ENCODE results near the gene LAMA3.

LAMA3 gene

DNA sequence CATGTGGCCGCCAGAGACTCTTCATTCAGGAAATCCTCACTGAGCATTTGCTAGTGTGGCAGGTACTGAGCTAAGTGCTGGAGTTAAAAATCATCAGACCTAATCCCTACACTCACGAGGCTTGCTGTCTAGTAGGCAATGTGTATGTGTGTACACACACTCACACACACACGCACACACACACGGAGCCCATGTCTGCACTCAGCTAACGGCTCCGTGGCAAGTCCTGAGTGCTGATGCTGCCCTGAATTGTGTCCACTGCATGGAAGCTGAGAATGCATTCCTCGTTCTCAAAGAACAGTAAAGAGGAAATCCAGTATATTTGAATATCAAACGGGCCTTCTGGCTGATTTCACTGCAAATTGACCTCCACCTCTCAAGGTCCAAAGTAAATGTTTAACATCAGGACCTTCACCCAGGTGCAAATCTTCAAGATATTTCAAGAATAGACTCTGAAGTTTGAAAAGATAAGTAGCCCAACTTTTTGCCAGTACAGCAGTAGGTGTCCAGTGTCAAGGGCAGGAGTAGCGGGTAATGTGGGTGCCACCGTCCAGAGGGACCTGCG is 189.2 kb downstream of the LAMA3 start:
- Histone ChIP-seq H3K27me3 (ENCODE audit: control insufficient read depth, insufficient read depth, low read length) (no peaks in the 10 kb centered on the region), H3K4me3 (ENCODE audit: low read length) (no peak overlapping the region), H3K9ac (ENCODE audit: low read length) (no peak overlapping the region), H3K9me3 (ENCODE audit: control insufficient read depth, low read depth, low read length) (no peaks in the 10 kb centered on the region), H3K36me3 (ENCODE audit: control insufficient read depth, low read depth, low read length) (no peaks in the 10 kb centered on the region), H3K27ac (ENCODE audit: low read length) (no peak overlapping the region), H3K4me1 (ENCODE audit: control insufficient read depth, low read depth, low read length) (no peaks in the 10 kb centered on the region)

DNA sequence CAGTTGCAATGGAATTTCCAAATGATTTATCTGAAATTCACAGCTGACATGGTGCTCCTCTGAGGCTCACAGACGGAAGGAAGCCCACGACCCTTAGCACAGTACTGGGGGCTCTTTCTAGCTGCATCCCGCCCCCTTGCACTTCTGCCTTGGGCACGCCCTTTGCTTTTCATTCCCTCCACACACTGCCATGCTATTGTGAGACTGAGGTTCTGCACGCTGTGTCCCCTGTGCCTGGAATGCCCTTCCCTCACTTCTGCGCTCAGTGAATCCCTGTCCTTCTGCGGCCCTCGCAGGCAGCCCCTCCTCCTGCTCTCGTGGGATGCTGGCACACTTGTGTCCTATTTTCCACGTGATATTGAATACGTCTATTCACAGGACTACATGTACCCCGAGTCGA is 189.9 kb downstream of the LAMA3 start:
- no peak overlapping the region for H3K4me3 ChIP-seq (ENCODE audit: low read length)
- no peaks in the 10 kb centered on the region for H3K9me3 ChIP-seq (ENCODE audit: control insufficient read depth, low read depth, low read length)
- H3K4me1 ChIP-seq (ENCODE audit: control insufficient read depth, low read depth, low read length) = no peaks in the 10 kb centered on the region
- no peak overlapping the region for H3K27ac ChIP-seq (ENCODE audit: low read length)
- no peak overlapping the region for H3K9ac ChIP-seq (ENCODE audit: low read length)
- no peaks in the 10 kb centered on the region for H3K36me3 ChIP-seq (ENCODE audit: control insufficient read depth, low read depth, low read length)
- no peaks in the 10 kb centered on the region for H3K27me3 ChIP-seq (ENCODE audit: control insufficient read depth, insufficient read depth, low read length)

DNA sequence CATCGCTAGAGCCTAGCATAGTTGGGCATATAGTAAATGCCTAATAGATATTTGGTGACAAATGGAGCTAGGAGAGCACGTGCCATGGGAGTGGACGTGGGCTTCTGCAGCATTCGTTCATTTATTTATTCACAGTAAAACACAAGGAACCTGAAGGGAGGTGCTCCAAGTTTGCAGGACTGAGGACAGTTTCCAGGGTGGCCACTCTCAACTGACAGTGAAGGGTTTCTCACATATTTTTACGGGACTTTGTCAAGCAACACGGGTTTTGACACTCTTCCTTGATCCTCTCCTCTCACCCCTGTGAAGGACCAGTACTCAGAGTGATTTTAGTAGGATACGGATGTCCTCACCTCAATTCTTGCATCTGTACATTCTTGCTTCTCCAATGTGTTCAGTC is 190.3 kb downstream of the LAMA3 start:
- Histone ChIP-seq H3K4me1 (ENCODE audit: control insufficient read depth, low read depth, low read length) (peaks cover 2% of the 10 kb centered on the region), H3K9ac (ENCODE audit: low read length) (no peak overlapping the region), H3K27ac (ENCODE audit: low read length) (no peak overlapping the region), H3K4me3 (ENCODE audit: low read length) (no peak overlapping the region), H3K27me3 (ENCODE audit: control insufficient read depth, insufficient read depth, low read length) (no peaks in the 10 kb centered on the region), H3K9me3 (ENCODE audit: control insufficient read depth, low read depth, low read length) (no peaks in the 10 kb centered on the region), H3K36me3 (ENCODE audit: control insufficient read depth, low read depth, low read length) (no peaks in the 10 kb centered on the region)

DNA sequence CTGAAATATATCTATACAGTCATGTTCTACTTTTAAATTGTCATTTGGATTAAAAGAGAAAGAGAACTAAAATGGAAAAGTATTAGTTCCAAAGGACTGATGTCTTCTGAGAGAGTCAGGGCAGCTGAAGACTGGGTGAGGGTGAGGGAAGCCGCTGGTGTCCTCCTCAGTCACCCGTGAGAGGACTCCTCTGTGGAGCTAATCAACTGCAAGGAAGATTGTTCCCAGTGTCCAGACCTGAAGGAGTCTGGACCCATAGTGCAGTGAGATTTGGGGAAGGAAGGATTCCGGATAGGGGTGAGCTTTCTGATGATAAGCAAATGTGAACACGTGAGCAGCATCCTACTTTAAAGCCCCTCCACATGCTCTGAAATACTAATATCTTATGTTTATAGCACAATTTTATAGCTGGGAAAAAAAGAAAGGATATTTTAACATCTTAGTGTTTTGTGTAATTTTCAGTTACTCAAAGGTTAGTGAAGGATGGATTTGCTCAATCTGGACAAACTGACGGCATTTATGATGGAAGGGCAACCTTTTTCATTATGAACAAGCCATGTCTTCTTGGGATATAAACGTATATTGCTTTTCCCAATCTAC is 190.8 kb downstream of the LAMA3 start:
- H3K9ac ChIP-seq (ENCODE audit: low read length) = no peak overlapping the region
- no peak overlapping the region for H3K27ac ChIP-seq (ENCODE audit: low read length)
- H3K4me1 ChIP-seq (ENCODE audit: control insufficient read depth, low read depth, low read length) = peaks cover 5% of the 10 kb centered on the region
- no peaks in the 10 kb centered on the region for H3K36me3 ChIP-seq (ENCODE audit: control insufficient read depth, low read depth, low read length)
- H3K9me3 ChIP-seq (ENCODE audit: control insufficient read depth, low read depth, low read length) = no peaks in the 10 kb centered on the region
- H3K27me3 ChIP-seq (ENCODE audit: control insufficient read depth, insufficient read depth, low read length) = no peaks in the 10 kb centered on the region
- no peak overlapping the region for H3K4me3 ChIP-seq (ENCODE audit: low read length)

DNA sequence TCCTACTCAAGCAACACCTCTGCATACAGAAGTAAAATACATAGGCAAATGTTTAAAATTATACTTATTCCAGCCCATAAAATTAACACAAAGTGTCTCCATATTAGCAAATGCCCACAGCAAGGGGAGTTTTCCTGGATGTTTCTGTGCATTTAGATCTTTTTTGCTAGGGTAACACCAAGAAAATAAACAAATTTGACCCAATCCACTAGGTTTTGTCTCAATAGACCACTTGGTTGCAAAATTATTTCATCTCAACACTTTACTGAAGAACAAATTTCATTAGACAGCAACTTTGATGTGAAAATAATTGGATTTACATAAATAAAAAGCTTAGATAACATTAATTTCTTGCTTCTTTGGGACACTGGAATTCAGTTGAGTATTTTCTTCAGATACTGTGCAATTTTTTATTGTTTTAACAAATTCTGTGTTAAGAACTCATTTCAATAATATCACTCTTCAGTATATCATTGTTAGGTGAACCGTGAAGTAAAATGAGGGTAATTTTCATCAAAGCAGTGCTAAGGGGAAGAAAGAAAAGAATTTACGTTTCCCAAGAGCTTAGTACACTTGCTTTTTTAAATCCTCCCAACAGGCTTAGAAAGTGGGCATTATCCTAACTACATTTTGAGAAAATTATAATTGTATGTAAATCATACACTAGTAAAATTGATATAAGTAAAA is 191.8 kb downstream of the LAMA3 start:
- no peaks in the 10 kb centered on the region for H3K36me3 ChIP-seq (ENCODE audit: control insufficient read depth, low read depth, low read length)
- H3K27ac ChIP-seq (ENCODE audit: low read length) = no peak overlapping the region
- H3K27me3 ChIP-seq (ENCODE audit: control insufficient read depth, insufficient read depth, low read length) = no peaks in the 10 kb centered on the region
- H3K4me1 ChIP-seq (ENCODE audit: control insufficient read depth, low read depth, low read length) = peaks cover 5% of the 10 kb centered on the region
- no peaks in the 10 kb centered on the region for H3K9me3 ChIP-seq (ENCODE audit: control insufficient read depth, low read depth, low read length)
- no peak overlapping the region for H3K4me3 ChIP-seq (ENCODE audit: low read length)
- no peak overlapping the region for H3K9ac ChIP-seq (ENCODE audit: low read length)

DNA sequence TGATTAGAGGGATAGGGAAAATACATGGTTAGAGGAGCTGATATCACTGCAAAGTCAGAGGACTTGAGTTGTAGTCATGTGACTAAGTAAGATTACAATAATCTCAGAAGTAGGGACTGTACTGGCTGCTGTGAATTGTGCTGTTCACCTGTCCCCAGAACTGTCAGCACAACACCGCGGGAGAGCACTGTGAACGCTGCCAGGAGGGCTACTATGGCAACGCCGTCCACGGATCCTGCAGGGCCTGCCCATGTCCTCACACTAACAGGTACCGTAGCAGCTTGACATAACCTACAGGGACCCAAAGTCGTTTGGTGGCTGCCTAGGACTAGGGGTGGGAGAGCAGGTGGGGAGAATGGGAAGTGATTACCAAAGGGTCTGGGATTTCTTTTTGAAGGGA is 192.5 kb downstream of the LAMA3 start:
- no peak overlapping the region for H3K27ac ChIP-seq (ENCODE audit: low read length)

DNA sequence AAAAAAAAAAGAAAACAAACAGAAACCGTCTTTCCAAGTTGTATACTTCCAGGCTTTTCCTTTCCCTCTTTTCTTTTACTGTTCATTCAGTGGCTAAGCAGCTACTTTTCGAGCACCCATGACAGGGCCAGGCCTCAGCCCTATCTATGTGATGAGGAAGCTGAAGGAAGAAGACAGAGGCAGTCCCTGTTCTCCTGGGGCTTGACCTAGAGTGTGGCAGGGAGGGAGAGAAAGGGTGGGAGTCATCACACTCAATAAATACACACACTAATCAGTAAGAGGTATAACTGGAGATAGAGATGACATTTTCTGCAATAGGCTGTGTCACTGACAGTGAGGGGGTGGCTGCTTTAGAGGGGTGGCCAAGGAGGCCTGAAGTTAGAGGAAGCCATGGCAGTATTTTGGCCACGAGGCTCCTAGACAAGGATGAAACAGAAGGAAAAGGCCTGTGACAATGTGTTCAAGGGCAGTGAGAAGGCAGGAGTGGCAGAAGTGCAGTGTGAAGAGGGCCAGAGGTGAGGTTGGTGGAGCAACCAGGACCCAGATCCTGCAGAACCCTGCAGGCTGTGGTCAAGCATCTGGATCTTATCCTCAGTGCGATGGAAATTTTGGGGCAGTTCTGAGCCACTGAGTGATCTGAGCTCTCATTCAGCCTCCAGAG is 193.5 kb downstream of the LAMA3 start:
- no peak overlapping the region for H3K27ac ChIP-seq (ENCODE audit: low read length)

More for the DNA sequence above, 192.5 kb downstream of the LAMA3 start:
- no peaks in the 10 kb centered on the region for H3K9me3 ChIP-seq (ENCODE audit: control insufficient read depth, low read depth, low read length)
- no peaks in the 10 kb centered on the region for H3K27me3 ChIP-seq (ENCODE audit: control insufficient read depth, insufficient read depth, low read length)
- H3K36me3 ChIP-seq (ENCODE audit: control insufficient read depth, low read depth, low read length) = no peaks in the 10 kb centered on the region
- H3K4me3 ChIP-seq (ENCODE audit: low read length) = no peak overlapping the region
- H3K4me1 ChIP-seq (ENCODE audit: control insufficient read depth, low read depth, low read length) = peaks cover 5% of the 10 kb centered on the region
- H3K9ac ChIP-seq (ENCODE audit: low read length) = no peak overlapping the region

DNA sequence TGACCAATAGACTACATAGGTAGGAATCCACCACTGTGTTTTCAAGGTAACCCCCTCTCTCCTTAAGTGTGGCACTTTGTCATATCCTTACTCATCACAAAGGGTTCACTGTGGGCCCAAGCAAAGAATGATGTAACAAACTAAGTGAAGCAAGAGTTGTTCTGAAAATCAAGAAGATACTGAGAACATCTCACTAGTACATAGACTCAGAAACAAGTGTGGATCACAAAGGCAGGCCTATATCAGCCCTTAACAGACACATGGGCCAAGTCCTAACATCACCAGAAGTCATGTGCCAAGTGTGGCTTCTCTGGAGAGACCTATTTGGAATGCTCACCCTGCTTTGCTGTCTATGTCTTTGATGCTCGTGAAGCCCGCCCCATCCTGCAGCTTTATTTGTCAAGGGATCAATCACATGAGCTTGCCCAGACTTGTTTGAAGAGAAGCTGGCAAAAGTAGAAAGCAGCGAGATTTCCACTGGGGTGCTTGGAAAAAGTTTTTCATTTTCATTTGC is 194.1 kb downstream of the LAMA3 start:
- Histone ChIP-seq H3K4me3 (ENCODE audit: low read length) (no peak overlapping the region), H3K36me3 (ENCODE audit: control insufficient read depth, low read depth, low read length) (no peaks in the 10 kb centered on the region), H3K27me3 (ENCODE audit: control insufficient read depth, insufficient read depth, low read length) (no peaks in the 10 kb centered on the region), H3K27ac (ENCODE audit: low read length) (no peak overlapping the region), H3K9me3 (ENCODE audit: control insufficient read depth, low read depth, low read length) (no peaks in the 10 kb centered on the region), H3K4me1 (ENCODE audit: control insufficient read depth, low read depth, low read length) (peaks cover 5% of the 10 kb centered on the region), H3K9ac (ENCODE audit: low read length) (no peak overlapping the region)

More for the DNA sequence above, 193.5 kb downstream of the LAMA3 start:
- Histone ChIP-seq H3K4me1 (ENCODE audit: control insufficient read depth, low read depth, low read length) (peaks cover 5% of the 10 kb centered on the region), H3K27me3 (ENCODE audit: control insufficient read depth, insufficient read depth, low read length) (no peaks in the 10 kb centered on the region), H3K9ac (ENCODE audit: low read length) (no peak overlapping the region), H3K36me3 (ENCODE audit: control insufficient read depth, low read depth, low read length) (no peaks in the 10 kb centered on the region), H3K4me3 (ENCODE audit: low read length) (no peak overlapping the region), H3K9me3 (ENCODE audit: control insufficient read depth, low read depth, low read length) (no peaks in the 10 kb centered on the region)

DNA sequence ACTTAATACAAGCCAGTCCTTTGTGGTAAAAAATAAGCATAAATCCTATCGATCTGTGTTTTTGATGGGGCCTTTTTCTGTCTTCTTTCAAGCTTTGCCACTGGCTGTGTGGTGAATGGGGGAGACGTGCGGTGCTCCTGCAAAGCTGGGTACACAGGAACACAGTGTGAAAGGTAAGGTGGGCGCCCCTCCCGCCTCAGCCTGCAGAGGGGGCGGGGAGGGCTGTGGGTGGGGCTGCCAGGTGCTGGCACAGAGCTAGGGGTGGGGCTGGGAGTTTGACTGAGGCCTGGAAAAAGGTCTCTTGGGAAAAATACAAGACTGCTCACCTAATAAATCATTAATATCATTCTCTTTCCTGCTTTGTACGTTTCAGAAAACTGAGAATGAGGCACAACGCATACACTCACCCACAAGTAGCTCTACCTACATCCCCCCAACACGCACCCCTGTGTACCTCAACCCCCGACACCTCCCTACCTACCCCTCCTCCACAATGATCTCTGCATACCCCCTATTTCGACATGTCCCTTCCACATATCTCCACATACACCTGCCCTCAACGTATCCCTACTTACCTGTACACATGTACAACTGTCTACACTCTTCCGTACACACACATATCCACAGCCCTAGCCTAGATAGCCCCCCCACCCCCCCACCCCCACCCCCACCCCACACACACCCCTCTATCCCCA is 195.6 kb downstream of the LAMA3 start:
- H3K4me1 ChIP-seq (ENCODE audit: control insufficient read depth, low read depth, low read length) = peaks cover 5% of the 10 kb centered on the region
- H3K9me3 ChIP-seq (ENCODE audit: control insufficient read depth, low read depth, low read length) = no peaks in the 10 kb centered on the region
- no peak overlapping the region for H3K27ac ChIP-seq (ENCODE audit: low read length)
- no peaks in the 10 kb centered on the region for H3K27me3 ChIP-seq (ENCODE audit: control insufficient read depth, insufficient read depth, low read length)
- no peaks in the 10 kb centered on the region for H3K36me3 ChIP-seq (ENCODE audit: control insufficient read depth, low read depth, low read length)
- no peak overlapping the region for H3K9ac ChIP-seq (ENCODE audit: low read length)
- no peak overlapping the region for H3K4me3 ChIP-seq (ENCODE audit: low read length)

DNA sequence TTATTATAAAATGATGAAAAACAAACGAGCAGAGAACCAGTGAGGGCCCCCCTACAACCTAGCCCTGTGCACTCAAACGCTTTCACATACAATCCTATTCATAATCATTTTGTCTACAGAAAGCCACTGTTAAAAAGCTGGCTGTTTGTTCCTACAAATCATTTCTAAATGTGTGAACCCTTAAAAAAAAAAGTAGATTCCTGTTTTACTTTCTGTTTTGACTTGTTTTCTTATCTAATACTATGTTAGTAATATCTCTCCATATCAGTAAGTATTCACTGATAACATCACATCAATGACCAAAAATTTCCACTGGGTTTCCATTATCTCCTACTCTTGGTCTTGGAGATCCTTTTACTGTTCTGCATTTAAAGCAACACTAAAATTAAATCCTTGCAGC is 196.5 kb downstream of the LAMA3 start:
- no peak overlapping the region for H3K9ac ChIP-seq (ENCODE audit: low read length)
- no peaks in the 10 kb centered on the region for H3K36me3 ChIP-seq (ENCODE audit: control insufficient read depth, low read depth, low read length)
- H3K9me3 ChIP-seq (ENCODE audit: control insufficient read depth, low read depth, low read length) = no peaks in the 10 kb centered on the region
- H3K4me3 ChIP-seq (ENCODE audit: low read length) = no peak overlapping the region
- no peaks in the 10 kb centered on the region for H3K27me3 ChIP-seq (ENCODE audit: control insufficient read depth, insufficient read depth, low read length)
- H3K4me1 ChIP-seq (ENCODE audit: control insufficient read depth, low read depth, low read length) = peaks cover 5% of the 10 kb centered on the region
- no peak overlapping the region for H3K27ac ChIP-seq (ENCODE audit: low read length)

DNA sequence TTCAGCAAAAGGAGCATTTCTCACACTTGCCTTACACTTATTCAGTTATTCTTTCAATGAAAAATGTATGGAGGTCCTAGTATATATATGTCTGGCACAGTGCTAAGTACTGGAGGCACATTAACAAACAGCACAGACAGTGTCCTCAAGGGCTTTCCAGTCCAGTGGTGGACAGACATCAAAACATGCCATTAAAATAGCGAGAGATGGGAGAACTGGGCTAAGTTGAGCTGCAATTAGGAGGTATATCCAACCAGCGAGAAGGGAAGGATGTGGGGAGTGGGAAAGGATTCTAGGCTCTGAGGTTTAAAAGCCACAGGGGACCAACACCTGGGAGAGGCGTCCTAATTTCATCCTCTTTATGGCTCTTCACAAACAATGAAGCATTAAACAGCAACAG is 197.8 kb downstream of the LAMA3 start:
- Histone ChIP-seq H3K27ac (ENCODE audit: low read length) (no peak overlapping the region), H3K9ac (ENCODE audit: low read length) (no peak overlapping the region), H3K27me3 (ENCODE audit: control insufficient read depth, insufficient read depth, low read length) (no peaks in the 10 kb centered on the region), H3K4me3 (ENCODE audit: low read length) (no peak overlapping the region), H3K9me3 (ENCODE audit: control insufficient read depth, low read depth, low read length) (no peaks in the 10 kb centered on the region), H3K4me1 (ENCODE audit: control insufficient read depth, low read depth, low read length) (peaks cover 5% of the 10 kb centered on the region), H3K36me3 (ENCODE audit: control insufficient read depth, low read depth, low read length) (no peaks in the 10 kb centered on the region)
